ENCODE results near the gene WDPCP.
"Not testable (repeated sequence)": the region's sequence is repeated elsewhere in the genome, so short reads cannot be mapped to it uniquely, and the experiment has no call there.

DNA sequence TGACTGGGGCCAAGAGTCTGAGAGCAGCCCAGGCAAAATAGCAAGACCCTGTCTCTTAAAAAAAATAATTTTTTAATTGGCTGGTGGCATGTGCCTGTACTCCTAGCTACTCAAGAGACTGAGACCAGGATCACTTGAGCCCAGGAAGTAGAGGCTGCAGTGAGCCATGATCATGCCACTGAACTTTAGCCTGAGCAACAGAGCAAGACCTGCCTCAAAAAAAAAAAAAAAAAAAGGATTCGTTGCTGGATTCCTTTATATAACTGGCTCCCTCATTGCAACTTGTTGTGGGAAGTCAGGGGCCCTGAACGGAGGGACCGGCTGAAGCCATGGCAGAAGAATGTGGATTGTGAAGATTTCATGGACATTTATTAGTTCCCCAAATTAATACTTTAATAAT, 15.3 kb downstream of the WDPCP start:
- not testable (repeated sequence) for TF ChIP-seq EZH2 (IDR thresholded peaks at IDR 0.05; ENCODE audit: borderline replicate concordance, insufficient read depth, low read length, poor library complexity, severe bottlenecking); RAD21 (conservative IDR thresholded peaks at IDR 0.05); TAF1 (IDR thresholded peaks at IDR 0.05; ENCODE audit: low read depth); EP300 (conservative IDR thresholded peaks at IDR 0.05; ENCODE audit: poor library complexity, severe bottlenecking); SMC3 (conservative IDR thresholded peaks at IDR 0.05; ENCODE audit: poor library complexity); POLR2AphosphoS5 (IDR thresholded peaks at IDR 0.05); MXI1 (conservative IDR thresholded peaks at IDR 0.05; ENCODE audit: poor library complexity, severe bottlenecking)
- TF ChIP-seq, protein P1, sequence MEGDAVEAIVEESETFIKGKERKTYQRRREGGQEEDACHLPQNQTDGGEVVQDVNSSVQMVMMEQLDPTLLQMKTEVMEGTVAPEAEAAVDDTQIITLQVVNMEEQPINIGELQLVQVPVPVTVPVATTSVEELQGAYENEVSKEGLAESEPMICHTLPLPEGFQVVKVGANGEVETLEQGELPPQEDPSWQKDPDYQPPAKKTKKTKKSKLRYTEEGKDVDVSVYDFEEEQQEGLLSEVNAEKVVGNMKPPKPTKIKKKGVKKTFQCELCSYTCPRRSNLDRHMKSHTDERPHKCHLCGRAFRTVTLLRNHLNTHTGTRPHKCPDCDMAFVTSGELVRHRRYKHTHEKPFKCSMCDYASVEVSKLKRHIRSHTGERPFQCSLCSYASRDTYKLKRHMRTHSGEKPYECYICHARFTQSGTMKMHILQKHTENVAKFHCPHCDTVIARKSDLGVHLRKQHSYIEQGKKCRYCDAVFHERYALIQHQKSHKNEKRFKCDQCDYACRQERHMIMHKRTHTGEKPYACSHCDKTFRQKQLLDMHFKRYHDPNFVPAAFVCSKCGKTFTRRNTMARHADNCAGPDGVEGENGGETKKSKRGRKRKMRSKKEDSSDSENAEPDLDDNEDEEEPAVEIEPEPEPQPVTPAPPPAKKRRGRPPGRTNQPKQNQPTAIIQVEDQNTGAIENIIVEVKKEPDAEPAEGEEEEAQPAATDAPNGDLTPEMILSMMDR (IDR thresholded peaks at IDR 0.05; ENCODE audit: poor library complexity, severe bottlenecking), result not testable (repeated sequence)
- TF ChIP-seq, protein P2, sequence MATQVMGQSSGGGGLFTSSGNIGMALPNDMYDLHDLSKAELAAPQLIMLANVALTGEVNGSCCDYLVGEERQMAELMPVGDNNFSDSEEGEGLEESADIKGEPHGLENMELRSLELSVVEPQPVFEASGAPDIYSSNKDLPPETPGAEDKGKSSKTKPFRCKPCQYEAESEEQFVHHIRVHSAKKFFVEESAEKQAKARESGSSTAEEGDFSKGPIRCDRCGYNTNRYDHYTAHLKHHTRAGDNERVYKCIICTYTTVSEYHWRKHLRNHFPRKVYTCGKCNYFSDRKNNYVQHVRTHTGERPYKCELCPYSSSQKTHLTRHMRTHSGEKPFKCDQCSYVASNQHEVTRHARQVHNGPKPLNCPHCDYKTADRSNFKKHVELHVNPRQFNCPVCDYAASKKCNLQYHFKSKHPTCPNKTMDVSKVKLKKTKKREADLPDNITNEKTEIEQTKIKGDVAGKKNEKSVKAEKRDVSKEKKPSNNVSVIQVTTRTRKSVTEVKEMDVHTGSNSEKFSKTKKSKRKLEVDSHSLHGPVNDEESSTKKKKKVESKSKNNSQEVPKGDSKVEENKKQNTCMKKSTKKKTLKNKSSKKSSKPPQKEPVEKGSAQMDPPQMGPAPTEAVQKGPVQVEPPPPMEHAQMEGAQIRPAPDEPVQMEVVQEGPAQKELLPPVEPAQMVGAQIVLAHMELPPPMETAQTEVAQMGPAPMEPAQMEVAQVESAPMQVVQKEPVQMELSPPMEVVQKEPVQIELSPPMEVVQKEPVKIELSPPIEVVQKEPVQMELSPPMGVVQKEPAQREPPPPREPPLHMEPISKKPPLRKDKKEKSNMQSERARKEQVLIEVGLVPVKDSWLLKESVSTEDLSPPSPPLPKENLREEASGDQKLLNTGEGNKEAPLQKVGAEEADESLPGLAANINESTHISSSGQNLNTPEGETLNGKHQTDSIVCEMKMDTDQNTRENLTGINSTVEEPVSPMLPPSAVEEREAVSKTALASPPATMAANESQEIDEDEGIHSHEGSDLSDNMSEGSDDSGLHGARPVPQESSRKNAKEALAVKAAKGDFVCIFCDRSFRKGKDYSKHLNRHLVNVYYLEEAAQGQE (IDR thresholded peaks at IDR 0.05; ENCODE audit: borderline replicate concordance), result not testable (repeated sequence)

Data from neural cell (in vitro differentiated cells).